Measurements from ENCODE around the gene GRIP2.

Gene GRIP2

DNA sequence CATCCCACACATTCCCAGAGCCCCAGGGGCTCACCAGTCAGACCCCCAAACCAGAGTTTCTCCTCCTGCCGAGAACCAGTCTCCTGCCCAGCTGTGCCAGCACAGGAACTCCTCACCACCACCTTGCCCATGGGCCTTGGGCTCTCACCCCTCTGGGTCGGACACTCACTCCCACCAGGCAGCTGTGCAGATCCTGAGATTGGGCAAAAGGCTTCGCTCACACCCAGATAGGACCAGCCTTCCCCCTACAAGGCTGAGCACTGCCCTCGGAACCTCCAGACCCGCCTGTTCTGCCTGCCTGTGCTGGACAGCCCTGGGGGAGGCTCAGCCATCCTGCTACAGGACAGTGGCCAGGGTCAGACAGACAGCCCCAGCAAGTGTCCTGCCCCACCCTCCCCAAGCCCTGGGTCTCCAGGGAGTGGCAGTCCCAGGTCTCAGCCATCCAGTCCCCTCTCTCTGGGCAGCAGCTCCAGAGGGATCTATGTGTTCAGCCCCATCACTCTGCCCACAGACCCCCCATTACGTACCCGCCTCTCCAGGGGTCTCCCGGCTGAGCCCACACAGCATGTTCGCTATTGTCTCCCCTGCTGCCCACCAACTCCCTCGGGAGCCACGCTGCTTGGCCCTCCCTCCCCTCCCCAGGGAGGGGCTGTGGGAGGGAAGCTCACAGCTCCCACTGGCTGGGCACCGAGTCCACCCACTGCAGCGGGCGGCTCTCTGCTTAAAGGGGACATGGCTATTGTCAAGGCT, at the start of gene GRIP2:
Gene GRIP2, minus strand, starts transcription at position 601 of the 750 bp plus-strand sequence. Its CDS starts 34 bp downstream, at position 567.
- Histone ChIP-seq H3K4me3 (no peak within 1 kb of the TSS), H3K27ac (no peak within 1 kb of the TSS)

GRCh38 chr3:14588425-14589112, 48.4 kb upstream of the GRIP2 start:
- Histone ChIP-seq H3K27ac (no peak overlapping the region), H3K4me3 (no peak overlapping the region)

- no peak overlapping the region for H3K4me3 ChIP-seq
- no peak overlapping the region for H3K27ac ChIP-seq
Measured at GRCh38 chr3:14587740-14588360, 47.7 kb upstream of the GRIP2 start.

DNA sequence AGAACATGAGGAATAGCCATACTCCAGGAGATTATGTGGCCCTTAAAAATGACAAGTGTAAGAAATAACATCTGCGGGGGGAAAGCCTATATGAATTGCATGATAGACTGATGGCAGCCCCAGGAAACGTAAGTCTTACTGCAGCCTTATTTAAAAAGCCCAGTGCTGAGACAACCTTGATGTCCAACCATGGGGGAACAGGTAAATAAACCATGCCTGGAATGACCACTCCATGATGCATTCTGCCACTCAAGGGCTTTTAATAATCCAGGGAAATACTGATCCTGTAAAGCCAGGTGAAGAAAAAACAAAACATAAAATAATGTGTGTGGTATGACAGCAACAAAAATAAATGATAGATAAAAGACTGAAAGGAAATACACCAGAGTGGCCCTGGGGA, 46.5 kb upstream of the GRIP2 start:
- H3K4me3 ChIP-seq, result no peak overlapping the region

DNA sequence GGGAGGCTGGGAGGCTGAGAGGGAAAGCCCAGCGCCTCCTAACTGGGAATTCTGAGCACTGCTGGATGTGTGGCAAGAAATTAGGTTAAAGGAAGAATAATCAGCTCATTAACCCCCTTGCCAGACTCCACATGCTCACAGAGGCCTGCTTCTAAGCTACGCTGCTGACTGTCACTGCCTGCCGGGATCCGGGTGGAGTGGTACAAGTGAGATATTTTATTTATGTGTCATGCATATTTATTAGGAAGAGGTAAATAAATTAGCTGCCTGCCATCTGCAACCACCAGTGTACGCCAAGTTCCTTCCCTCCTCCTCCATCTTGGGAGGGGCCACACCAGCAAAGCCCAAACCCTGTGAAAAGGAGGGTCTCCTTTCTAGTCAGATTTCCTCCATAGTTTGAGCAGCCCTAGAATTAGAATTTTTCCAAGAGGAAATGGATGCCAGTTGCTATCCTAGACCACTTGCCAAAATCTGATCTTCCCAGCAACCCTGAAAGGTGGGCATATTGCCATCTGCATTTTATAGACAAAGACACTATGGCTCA, 43.5 kb upstream of the GRIP2 start:
- Histone ChIP-seq H3K27ac (no peak overlapping the region), H3K4me3 (no peak overlapping the region)

More for the DNA sequence above, 46.5 kb upstream of the GRIP2 start:
- H3K27ac ChIP-seq, result no peak overlapping the region

- Histone ChIP-seq H3K27ac (no peak overlapping the region), H3K4me3 (no peak overlapping the region)
Measured at GRCh38 chr3:14582045-14582410, 41.9 kb upstream of the GRIP2 start.

GRCh38 chr3:14581334-14582044, 41.3 kb upstream of the GRIP2 start:
- H3K27ac ChIP-seq, result no peak overlapping the region
- no peak overlapping the region for H3K4me3 ChIP-seq

DNA sequence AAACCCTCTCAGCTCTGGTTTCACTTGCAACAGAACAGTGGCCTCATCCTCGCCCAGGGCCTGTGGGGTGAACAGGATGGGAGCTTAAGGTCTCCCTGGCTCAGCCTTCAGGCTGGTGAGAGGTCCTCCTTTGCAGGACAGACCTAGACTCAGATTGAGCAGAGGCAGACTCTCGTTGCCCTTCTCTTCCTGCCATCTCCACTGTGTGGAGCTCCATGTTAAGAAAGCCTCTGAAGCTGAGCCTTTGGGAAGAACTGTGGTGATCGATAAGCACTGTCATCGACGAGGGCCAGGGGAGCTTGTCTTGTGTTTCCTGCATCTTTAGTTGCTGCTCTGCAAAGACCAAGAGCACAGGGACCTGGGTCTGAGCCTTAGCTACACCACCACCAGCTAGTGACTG, 37.8 kb upstream of the GRIP2 start:
- H3K4me3 ChIP-seq, result no peak overlapping the region
- no peak overlapping the region for H3K27ac ChIP-seq

DNA sequence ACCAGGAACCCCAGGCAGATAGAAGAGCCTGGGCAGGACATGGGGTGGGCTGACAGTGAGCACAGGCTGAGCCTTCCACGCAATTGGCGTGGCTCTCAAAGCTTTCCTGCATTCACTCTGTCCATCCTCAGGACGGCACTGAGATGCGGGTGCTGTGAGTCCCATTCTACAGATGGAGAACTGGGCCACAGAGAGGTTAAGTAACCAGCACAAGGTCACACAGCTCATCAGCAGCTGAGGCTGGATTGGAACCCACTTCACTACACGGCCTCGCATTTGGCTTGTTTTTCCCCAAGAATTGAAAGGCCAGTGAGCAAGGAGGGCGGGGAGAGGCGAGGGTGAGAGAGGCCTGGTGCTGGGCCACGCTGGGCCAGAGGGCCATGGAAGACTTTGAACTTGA, 36.0 kb upstream of the GRIP2 start:
- Histone ChIP-seq H3K27ac (no peak overlapping the region), H3K4me3 (no peak overlapping the region)

DNA sequence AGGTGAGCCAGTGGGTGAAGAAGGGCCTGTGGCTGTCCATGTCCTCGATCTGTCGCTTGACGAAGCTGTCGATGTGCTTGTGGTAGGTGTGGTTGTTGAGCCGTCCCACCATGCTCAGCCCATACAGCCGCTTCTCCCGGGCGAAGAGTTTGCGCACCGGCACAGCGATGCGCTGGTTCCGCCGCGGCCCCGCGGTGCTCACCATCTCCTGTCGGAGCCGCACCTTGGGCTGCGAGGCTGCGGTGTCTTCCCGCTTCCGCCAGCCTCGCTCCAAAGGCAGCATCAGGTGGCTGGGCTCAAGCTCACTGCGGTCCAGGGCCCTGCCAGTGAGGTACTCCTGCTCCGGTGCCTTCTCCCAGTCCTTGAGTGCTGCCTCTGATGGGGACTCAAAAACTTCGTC, 34.0 kb upstream of the GRIP2 start:
- no peak overlapping the region for H3K4me3 ChIP-seq
- H3K27ac ChIP-seq, result no peak overlapping the region

GRCh38 chr3:14573706-14574105, 33.6 kb upstream of the GRIP2 start:
- Histone ChIP-seq H3K27ac (no peak overlapping the region), H3K4me3 (no peak overlapping the region)

GRCh38 chr3:14570864-14571263, 30.7 kb upstream of the GRIP2 start:
- no peak overlapping the region for H3K4me3 ChIP-seq
- H3K27ac ChIP-seq, result no peak overlapping the region

DNA sequence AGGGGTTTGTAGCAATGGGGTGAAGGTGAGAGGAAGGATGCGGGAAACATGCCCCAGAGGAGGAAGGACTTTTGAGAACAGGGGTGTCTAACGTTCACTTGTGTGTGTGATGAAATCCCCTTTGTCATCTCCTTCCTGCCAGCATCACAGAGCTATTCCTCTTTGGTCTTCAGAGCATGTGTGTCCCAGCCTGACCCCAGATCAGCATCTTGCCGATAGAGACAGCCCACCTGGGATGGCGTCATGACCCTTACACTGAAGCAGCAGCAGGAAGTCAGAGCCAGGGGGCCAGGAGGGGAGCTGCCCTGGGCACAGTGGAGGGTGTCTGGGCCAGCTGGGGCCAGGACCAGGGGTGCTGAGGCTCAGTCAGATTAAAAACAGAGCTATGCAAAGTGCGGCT, 29.9 kb upstream of the GRIP2 start:
- H3K4me3 ChIP-seq, result no peak overlapping the region
- no peak overlapping the region for H3K27ac ChIP-seq

- Histone ChIP-seq H3K4me3 (no peak overlapping the region), H3K27ac (no peak overlapping the region)
Measured at GRCh38 chr3:14569474-14570000, 29.4 kb upstream of the GRIP2 start.

GRCh38 chr3:14568269-14568668, 28.1 kb upstream of the GRIP2 start:
- no peak overlapping the region for H3K27ac ChIP-seq
- no peak overlapping the region for H3K4me3 ChIP-seq

- no peak overlapping the region for H3K27ac ChIP-seq
- no peak overlapping the region for H3K4me3 ChIP-seq
Measured at GRCh38 chr3:14566812-14567211, 26.7 kb upstream of the GRIP2 start.

- Histone ChIP-seq H3K27ac (no peak overlapping the region), H3K4me3 (no peak overlapping the region)
Measured at GRCh38 chr3:14565868-14566588, 25.9 kb upstream of the GRIP2 start.

- H3K4me3 ChIP-seq, result no peak overlapping the region
- H3K27ac ChIP-seq, result no peak overlapping the region
Measured at GRCh38 chr3:14564741-14565140, 24.6 kb upstream of the GRIP2 start.

DNA sequence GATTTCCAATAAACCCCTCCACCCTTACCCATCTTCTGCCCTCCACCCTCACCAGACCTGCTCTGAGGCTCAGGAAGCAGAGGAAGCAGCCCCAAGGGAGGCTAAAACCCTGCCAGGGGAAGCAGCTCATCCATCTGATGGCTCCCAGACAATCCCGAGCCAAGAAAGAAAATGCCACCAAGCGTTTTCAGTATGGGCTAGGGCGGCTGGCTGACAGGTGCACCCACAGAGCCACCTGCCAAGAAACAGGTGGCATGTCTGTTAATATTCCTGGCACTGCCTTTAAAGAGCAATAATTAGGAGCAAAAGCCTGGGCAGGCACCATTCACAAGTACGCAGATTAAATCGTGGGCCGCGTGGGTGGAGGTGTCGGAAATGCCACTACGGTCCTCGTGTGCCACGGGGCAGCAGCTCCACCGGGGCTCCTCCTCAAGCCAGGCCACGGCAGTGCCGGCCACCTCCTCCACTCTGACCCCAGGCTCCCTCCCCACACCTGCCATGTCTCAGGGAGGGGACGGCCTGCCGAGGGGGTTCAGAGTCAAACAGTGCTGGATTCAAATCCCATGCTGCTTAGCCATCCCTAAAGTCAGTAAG, 23.9 kb upstream of the GRIP2 start:
- no peak overlapping the region for H3K4me3 ChIP-seq
- no peak overlapping the region for H3K27ac ChIP-seq
